ENCODE data around the gene A1BG.
"Not testable (repeated sequence)": the region's sequence is repeated elsewhere in the genome, so short reads cannot be mapped to it uniquely, and the experiment has no call there.

The A1BG gene

DNA sequence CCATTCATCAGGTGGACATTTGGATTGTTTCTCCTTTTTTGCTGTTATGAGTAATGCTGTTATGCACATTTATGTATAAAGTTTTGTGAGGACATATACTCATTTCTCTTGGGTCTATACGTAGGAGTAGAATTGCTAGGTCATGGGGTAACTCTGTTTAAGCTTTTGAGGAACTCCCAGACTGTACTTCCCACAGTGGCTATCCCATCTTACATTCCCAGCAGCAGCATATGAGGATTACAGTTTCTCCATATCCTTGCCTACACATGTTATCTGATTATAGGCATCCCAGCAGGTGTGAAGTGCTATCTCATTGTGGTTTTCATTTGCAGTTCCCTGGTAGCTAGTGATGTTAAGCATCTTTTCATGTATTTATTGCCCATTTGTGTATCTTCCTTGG, 20.6 kb downstream of the A1BG start:
- no peak for DNase-seq

DNA sequence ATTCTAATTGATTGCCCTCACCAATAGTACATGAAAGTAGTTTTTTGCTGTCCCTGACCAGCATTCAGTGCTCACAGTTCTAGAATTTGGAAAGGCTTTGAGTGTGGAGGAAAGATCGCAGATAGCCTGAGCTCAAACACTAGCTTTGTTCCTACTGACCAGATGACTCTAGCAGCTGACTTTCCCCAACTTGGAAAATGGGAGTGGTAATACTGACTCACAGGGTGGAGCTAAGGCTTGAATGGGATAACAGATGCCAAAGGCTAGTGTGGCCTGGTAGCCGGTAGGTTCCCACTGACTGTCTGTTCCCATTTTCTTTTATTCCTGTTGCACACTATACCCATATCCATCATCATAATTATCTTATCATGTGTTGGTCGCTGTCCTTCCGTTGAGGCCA, 22.8 kb downstream of the A1BG start:
- no peak for DNase-seq

DNA sequence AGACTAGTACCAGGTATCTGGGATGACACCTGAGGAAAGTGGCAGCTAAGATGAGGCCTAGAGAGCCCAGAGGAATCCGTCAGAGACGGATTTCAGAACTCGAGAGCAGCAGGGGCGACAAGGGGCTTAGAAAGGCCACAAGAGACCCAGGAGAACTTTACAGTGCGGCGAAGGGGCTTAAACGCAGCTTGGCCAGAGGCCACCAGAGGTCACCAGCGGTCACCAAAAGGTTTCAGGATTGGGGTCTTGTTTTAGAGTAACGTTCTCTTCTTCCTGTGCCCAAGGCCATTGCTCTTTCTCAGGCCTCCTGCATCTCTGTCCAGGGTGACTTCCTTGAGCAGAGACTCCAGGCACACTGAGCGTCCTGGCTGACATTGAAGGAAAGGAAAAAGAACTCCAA, 24.3 kb downstream of the A1BG start:
- DNase-seq: no peak

DNA sequence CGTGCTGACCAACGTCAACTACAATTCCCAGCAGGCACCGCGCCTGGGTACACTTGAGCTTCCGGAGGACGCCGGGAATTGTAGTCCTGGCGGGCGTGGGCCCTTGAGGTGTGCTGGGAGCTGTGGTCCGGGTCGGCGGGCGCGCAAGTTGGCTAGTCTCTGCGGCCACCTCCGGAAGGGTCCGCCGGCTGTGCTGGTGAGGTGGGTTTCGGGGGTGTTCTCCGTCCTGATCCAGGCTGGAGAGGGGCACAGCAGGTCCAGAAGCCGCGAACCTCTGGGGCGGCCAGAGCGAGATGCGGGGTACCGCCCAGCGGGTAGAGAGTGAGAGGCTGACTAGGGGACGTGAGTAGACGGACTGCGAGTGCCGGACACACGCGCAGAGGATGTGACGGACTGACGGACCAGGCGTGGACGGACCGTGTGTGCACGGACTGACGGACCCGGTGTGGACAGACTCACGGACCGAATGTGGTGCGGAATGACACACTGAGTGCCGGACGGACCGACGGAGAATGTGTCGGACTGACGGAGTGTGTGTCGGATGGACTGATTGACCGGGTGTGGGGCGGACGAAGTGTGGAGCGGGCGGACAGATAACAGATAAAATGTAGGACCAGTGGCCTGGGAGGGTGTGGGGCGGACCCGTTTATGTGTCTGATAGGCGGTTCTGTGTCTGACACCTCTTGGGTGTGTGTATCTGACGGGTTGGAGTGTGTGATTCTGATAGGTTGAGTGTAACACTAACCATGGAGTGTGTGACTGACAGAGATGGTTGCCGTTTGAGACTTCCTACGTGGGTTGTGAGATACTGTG, 26.2 kb downstream of the A1BG start, which contains the start of gene ZSCAN22:
Gene ZSCAN22 (plus strand): TSS at position 81 of the 813 bp plus-strand sequence. CDS start 7,809 bp downstream, outside the sequence.
- DNase-seq: peak; percentile 89

DNA sequence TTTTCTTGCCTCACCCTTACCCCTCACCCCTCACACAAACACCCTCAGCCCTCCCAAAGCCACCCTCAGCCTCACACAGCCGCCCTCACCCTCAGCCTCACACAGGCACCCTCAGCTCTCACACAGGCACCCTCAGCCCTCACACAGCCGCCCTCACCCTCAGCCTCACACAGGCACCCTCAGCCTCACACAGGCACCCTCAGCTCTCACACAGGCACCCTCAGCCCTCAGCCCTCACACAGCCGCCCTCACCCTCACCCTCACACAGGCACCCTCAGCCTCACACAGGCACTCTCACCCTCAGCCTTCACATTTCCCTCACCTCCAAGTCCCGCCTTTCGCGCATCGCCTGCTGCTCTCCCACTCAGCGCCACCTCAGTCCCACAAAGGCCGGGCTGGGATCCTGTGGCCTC, 26.8 kb downstream of the A1BG start:
- DNase-seq: no peak

DNA sequence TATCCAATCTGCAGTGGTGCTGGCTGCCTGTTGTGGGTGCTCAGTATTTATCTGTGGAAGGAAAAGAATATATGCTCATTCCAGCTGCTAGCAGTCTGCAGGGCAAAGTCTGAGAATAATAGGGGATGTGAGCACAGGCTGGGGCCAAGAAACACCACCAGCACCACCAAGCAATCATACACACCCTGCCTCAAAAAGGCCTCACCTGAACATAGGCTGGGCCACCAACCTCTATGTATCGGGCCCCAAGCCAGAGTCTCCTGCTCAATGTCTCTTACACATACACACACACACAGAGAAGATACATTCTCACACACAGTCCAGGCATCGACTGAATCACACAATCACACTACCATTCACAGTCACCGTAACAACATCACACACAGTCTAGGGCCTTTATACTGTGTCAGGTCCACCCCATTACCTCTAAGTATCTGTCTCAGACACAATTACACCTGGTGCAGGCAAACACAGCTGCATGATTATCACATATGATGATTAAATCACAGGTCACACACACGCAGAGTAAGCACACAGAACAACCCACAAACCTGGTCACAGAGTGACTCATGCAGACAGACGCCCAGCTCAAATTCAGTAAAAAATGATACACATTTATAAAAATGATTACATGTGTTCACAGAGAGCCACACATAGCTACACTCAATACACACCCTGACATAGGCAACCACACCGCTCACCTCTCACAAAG, 27.8 kb downstream of the A1BG start:
- no peak for DNase-seq

DNA sequence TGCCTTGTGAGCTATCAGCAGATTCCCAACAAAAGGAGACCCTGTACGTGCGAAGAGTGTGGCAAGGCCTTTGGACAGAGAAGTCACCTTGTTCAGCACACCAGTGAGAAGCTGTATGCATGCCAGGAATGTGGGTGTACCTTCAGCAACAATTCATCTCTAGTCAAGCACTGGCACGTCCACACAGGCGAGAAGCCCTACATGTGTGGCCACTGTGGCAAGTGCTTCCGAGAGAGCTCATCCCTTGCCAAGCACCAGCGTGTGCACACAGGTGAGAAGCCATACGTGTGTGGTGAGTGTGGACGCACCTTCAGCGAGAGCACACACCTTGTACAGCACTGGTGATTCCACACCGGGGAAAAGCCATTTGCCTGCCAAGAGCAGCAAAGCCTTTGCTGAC, 34.1 kb downstream of the A1BG start:
- no peak for DNase-seq

DNA sequence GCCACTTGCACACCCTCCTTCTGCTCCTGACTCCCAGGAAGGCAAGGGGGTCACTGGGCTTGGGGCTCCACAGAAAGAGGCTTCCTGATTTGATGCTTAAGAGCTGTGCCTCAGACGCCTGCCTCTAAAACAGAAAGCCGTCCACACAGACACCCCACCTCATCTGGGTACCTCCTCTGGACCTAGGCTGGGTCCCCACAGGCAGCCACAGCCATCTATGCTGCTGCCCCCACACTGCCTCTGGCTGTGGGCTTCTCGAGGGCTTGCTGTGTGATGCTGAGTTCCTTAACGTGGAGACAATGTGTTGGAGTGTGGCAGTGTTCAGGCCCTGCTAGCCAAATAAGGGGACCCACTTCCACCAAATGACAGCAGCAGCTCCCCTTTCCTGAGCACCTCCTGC, 35.0 kb downstream of the A1BG start:
- DNase-seq: no peak

DNA sequence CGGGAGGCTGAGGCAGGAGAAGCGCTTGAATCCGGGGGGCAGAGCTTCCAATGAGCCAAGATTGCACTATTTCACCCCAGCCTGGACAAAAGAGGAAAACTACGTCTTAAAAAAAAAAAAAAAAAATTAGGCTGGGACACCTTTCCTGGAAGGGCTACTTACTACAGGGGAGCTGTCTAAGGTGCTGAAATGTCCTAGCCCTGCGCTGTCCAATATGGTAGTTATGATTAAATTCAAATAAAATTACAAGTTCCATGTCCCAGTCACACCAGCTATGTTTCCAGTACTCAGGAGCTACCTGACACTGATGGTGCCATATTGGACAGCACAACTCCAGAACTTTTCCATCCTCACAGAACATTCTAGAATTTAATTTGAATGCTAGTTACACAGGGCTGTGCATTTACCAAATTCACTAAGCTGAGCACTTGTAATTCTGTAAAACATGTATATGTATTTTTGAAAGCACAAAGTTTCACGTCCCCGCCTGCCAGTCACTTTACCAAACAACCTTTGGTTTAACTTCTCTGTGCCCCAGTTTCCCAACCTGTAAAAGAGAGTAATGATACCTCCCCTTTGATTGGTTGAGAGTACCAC, 35.7 kb downstream of the A1BG start:
- no peak for DNase-seq

DNA sequence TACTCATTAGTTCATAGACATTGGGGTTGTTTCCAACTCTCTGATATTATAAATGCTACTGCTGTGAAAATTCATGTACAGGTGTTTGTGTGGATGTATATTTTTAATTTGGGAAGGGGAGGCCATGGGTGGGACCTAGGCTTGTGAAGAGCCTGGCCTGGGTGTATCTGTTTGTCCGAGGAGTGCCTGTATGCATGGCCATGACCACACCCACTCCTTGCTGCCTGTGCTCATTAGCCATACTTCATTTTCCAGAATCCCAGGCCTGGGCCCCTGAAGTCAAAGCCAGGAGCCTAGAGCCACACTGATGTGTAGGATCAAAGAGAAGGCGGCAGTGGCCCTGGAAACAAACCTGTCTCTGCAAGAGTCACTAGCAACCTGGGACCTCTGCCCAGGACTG, 37.7 kb downstream of the A1BG start:
- no peak for DNase-seq

DNA sequence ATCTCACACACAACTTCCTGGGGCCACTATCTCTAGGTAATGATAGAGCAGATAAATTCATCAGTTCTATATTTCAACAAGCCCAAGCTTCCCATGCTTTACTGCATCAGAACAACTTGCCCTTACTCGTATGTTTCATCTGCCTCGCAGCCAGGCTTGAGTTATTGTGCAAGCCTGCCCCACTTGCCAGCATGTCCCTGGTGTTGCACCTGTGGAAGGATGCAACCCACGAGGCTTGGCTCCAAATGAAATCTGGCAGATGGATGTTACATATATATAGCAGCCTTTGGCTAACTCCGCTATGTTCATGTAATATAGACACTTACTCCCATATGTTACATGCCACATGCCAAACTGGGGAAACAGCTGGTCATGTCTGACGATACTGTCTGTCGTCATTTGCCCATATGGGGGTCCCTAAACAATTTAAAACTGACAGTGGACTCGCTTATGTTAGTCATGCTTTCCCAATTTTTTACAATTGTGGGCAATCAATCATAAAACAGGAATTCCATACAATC, 41.9 kb downstream of the A1BG start:
- DNase-seq: no peak

DNA sequence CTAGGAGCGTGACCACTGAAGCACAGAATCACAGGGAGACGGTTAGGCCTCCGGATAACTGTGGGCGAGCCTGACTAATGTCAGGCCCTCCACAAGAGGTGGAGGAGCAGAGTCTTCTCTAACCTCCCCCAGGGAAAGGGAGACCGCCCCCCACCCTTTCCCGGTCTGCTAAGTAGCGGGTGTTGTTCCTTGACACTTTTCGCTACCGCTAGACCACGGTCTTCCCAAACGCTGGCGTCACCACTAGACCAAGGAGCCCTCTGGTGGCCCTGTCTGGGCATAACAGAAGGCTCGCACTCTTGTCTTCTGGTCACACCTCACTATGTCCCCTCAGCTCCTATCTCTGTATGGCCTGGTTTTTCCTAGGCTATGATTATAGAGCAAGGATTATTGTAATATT, 42.6 kb downstream of the A1BG start:
- not testable (repeated sequence) for DNase-seq

DNA sequence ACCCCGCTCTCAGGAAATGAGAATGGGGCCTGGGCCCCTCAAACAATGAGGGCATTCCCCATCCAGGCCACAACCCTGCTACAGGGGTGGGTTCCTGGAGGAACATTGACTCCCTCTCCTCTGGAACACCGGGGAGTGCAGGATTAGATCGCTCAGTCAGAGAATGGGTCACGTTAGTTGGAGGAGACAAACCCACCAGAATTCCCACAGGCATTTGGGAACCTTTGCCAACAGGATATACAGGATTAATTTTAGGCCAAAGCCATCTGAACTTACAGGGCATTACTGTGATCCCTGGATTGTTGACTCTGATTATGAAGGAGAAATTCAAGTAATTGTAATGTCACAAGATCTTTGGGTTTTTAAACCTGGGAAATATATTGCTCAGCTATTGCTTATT, 45.6 kb downstream of the A1BG start:
- no peak for DNase-seq

DNA sequence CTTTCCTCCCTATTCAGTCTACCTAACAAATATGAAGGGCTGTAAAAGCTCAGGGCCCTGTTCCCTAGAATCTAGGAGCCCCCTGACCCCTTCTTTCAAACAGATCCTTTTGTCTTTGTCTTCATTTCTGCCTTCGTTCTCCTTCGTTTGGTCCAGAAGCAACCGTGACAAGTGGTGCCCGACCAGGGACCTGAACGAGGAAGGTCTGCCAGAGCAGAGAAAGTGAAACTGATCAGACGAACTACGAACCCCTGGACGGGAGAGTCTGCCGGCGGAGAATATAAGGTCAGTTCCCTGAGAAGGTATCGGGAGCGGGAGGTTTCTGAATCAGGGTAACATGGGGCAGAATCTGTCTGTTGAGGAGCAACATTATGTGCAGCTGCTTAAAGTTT, 47.4 kb downstream of the A1BG start:
- DNase-seq: no peak

DNA sequence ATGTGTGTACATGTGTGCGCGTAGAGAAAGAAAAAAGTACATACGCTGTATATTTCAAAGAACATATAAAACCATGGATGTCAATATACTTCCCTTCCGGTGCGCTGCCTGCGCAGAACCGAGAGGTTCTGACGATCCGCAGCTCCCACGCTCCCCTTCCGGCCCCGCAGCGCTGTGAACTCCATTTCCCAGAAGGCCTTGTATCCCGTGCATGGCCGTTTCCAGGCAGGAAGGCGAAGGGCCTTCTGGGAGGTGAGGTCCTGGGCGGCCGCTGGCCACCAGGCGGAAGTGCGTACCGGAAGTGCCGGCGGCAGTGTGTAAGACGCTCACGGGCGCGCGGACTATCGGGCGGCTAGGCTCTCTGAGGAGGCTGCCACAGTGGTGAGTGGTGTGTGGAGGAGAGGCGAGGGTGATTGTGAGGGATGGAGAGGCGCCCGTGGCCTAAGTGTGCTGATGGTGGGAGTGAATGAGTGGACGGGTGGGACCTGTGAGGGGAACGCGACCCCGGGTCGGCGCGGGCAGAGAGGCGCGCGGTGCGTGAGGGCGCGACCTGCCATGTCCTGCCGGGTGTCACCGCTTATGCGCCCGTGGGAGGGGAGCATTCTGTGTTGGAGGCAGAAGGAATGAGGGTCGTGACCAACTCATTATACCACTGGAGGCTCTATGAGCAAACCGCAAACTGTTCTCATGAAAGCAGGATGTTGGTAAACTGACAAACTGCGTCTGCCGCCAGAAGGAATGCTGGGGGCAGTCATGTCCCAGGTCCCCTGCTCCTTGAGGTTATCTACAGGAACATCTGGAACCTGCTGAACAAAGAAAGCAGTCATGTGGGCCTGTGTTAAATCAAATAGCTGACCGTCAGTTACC, 48.0 kb downstream of the A1BG start, which contains the start of gene ERVK3-1:
Gene ERVK3-1 (plus strand): TSS at position 313 of the 867 bp plus-strand sequence. CDS start 6,792 bp downstream, outside the sequence.
- peak; percentile 91 for DNase-seq

DNA sequence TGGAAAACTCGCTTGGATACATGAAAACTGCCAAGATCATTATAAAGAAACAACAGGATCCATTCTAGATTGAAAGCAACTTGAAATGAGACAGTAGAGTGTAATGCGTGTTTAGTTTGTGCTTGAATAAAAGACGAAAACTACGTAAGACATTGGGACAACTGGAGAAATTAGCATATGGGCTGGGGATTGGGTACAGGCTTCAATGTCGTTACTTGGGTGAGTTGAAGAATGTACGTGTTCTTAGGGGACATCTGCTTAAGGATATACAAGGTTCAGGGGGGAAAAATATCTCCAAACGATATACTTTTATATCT, 48.6 kb downstream of the A1BG start:
- no peak for DNase-seq

DNA sequence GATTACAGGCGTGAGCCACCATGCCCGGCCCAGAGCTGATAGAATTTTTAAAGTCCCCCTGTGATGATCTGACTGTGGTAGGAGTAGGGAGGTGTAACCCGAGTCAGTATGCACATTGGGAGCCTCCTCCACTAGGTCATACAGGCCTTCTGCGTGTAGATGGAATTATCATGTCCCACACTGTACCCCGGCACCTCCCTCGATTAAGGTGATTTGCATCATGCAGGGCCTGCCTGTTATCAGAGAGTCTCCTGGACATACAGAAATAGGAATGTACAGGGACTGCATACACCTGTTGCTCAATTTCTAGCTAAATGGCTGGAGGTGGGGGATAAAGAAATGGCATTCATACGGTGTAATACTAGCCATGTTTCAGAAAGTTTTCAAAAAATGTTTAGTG, 49.0 kb downstream of the A1BG start:
- no peak for DNase-seq

DNA sequence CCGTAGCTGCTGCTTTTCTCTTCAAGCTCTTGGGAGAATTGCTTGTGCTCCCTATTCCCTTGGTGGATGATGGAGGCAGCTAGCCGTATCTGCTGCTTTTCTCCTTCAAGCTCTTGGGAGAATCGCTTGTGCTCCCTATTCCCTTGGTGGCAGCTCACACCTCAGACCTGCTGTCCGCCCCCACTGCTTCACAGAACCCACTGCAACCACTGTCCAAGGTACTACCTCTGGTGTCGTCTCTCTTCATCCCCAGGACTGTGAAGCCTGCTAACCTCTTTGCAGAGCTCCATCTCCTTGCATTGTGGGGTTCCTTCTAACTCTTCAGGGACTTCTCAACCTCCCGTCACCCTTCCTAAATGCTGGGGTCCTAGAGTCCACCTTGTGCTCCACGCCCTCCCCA, 52.7 kb downstream of the A1BG start:
- DNase-seq: no peak

DNA sequence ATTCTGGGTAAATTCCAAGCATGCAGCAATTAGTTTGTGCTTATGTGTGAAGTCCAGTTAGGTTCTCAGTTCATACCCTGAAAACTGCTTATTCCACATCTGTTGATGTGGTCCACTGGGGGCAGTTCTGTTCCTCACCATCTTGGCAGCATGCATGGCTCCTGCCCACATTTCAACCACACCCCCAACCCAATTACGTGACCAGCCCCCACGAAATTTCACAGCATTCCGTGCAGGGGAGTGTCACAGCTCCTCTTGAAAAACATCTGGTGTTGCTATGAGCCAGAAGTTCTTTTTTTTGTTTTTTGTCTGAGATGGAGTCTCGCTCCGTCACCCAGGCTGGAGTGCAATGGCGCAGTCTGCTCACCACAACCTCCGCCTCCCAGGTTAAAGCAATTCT, 57.2 kb downstream of the A1BG start:
- DNase-seq: no peak
